ENCODE measurements around the gene DNAJC5G.
"Not testable (repeated sequence)": the region's sequence is repeated elsewhere in the genome, so short reads cannot be mapped to it uniquely, and the experiment has no call there.

DNAJC5G gene

DNA sequence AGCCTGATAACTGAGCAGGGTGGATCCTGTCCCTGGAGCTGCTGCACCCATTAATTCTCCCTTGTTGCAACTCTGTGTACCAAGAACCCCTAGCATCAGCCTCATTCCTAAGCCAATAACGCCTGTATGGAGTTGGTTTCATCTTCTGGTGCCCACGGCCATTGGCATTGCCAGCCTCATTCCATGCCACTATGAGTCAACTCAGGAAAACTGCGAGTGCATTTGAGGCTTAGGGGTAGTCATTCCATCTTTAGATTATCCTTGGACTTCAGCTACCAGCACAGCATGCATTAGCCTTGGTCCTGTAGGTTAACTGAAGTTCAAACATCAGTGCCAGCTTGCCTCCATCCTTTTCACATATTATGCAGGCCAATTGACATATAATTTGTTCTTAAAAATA, 5.6 kb downstream of the DNAJC5G start:
- DNase-seq (ENCODE audit: low read depth in 2 of 2, low spot score in 1 of 2) = no peak

DNA sequence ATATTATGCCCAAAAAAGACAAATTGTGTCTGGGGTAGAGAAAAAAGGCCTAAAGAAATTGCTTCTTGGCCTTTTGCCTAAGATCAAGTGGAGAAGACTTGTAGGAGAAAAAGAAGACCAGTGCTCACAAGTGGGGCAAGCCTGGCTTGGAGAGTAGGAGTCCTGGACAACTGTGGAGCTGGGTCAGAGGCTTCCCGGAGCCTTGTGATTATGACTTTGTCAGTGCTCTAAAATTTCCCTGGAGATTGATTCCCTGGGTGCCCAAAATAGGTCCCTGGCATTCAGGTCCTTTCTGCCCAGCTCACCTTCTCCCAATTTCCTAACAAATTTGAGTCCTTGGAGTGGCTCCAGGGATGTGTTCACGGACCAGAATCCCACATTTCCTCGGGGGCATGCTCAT, 6.2 kb downstream of the DNAJC5G start:
- no peak for DNase-seq (ENCODE audit: low read depth in 2 of 2, low spot score in 1 of 2)

DNA sequence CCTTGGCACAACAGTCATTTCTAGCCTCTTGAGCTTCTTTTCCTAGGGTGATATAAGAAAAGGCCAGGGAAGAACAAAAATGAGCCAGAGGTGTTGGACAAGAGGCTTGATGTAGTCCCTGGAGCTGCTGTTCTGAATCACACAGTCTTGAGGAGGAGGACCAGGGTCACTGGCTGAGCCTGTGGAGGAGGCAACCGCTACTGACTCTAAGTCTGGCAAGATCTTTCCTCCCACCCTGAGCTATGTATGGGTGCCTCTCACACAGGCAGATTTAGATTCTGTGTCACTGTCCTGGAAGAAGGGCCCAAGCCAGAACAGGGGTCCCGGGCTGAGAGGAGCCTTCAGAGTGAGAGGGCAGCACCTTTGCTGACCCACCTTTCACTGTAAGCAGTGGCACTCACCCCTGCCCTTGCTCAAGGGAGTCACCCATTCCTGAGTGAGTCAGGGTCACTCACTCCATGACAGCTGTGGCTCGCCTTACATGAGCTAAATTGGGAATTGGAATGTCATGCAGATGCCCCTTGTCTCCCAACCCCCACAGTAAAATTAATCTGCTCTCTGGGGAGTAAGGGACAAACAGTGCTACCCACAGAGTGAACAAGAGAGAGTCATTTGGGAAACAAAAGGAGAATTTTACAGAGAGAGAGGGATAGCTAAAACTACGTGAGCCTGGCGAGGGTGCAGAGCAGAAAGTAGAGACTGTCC, 6.8 kb downstream of the DNAJC5G start, which contains the start of gene TRIM54:
Gene TRIM54, plus strand, starts transcription at position 575 of the 705 bp plus-strand sequence. CDS start 303 bp downstream, outside the sequence.
- no peak for DNase-seq (ENCODE audit: low read depth in 2 of 2, low spot score in 1 of 2)

DNA sequence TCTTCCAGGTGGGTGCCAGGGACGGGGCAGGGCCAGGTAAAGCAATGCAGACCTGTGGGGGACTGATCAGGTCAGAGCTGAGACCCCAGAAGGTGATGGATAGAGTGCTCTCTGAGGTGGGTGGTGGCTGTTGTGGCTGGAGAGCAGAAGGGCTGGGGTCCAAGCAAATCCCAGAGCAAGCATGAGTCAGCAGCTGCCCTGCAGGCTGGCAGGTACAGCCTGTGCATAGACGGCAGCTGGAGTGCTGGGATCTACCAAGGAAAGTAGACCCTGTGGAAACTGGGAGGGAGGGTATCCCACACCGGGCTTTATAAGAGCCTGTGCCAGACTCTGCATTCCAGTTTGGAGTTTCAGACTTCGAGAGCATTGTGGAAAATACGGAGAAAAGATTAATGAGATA, 7.7 kb downstream of the DNAJC5G start:
- DNase-seq (ENCODE audit: low read depth in 2 of 2, low spot score in 1 of 2) = no peak

DNA sequence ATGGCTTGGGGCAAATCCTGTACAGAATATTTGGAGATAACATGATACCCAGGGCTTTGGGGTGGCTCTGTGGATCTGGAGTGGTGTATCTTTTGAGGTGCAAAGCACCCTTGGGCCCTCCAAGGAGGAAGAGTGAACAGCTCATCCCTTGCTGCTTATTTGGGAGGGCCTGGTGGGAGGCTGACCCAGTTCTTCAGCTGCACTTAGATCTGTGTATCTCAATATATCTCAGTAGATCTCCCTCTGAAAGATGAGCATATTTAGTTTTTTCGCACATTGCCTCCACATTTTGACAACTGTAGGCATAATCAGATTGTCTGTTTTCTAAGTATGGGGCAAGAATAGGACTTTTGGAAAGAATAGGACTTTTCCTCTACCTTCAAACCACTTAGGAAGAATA, 9.8 kb downstream of the DNAJC5G start:
- no peak for DNase-seq (ENCODE audit: low read depth in 2 of 2, low spot score in 1 of 2)

DNA sequence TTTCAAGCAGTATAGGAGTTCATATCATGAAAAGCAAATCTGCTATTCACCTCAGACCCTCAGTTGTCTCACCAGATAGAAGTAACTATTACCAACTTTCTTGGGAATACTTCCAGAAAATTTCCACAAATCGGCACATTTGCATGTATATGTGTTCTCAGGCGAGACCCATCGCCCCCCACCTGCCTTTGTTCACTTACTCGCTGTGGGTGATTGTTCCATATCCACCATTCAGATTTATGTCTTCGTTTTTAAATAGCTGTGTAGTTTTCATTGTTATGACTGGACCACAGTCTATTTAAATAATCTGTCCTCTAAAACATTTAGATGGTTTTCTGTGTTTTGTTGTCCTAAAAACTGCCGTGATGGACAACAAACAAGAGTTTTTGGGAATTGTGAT, 10.2 kb downstream of the DNAJC5G start:
- DNase-seq (ENCODE audit: low read depth in 2 of 2, low spot score in 1 of 2) = no peak

DNA sequence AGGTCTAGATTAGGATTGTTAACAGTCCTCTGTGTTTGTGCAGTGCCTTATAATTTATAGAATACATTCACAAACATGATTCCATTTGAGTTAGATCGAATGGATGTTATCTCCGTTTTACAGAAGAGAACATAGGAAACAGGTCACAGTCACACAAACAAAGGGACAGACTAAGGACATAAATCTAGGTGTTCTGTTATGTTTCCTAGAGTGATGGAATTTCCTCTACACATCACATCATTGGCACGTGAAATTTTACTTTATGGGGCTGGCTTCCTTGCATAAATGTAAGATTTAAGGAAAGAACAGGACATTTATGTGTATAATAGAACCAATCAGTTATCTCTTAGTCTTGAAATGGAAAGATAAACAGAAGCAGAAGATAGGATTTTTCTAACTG, 13.4 kb downstream of the DNAJC5G start:
- no peak for DNase-seq (ENCODE audit: low read depth in 2 of 2, low spot score in 1 of 2)

DNA sequence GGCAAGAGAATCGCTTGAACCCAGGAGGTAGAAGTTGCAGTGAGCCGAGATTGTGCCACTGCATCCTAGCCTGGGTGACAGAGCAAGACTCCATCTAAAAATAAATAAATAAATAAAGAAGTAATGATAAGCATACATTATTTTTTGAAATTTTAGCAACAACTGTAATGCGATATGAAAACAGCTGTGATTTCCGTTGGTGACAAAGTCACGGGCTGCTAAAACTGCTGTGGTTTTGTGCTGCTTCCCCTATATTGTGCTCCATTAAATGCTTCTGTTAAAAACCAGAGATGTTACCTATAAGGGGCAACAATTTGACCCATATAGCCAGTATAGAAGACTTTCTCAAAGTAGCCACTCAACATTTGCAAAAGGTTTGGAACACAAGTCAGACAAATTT, 15.3 kb downstream of the DNAJC5G start:
- no peak for DNase-seq (ENCODE audit: low read depth in 2 of 2, low spot score in 1 of 2)

DNA sequence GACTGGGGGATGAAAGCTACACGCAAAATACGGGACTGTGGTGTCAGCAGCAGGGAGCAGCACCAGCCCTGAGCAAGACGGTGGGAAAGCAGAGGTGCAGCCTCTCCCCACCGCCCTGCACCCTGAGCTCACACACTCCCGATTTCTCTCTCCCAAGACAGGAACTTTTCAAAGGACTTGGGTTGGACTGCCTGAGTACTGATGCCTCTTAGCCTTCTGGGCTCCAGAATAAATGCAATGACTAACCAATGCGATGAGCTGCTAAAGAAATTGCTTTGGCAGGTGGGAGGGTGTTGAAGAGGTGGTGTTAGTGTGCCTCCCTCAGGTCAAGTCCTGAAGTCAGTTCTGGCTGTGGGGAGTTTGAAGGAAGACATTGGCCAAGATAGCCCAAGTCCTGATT, 16.6 kb downstream of the DNAJC5G start:
- DNase-seq (ENCODE audit: low read depth in 2 of 2, low spot score in 1 of 2) = no peak

DNA sequence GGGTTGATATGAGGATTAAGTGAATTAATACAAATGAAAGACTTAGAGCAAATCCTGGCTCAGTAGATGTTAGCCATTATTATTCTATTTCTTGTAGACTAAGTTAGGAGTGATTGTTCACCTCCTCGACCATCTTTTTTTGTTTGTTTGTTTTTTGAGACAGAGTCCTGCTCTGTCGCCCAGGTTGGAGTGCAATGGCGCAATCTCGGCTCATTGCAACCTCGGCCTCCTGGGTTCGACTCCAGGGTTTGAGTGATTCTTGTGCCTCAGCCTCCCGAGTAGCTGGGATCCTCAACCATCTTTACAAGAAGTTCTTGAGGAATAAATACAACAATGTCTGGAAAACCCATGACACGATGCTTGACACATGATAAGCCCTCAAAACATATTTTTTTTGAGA, 19.7 kb downstream of the DNAJC5G start:
- DNase-seq (ENCODE audit: low read depth in 2 of 2, low spot score in 1 of 2) = no peak

DNA sequence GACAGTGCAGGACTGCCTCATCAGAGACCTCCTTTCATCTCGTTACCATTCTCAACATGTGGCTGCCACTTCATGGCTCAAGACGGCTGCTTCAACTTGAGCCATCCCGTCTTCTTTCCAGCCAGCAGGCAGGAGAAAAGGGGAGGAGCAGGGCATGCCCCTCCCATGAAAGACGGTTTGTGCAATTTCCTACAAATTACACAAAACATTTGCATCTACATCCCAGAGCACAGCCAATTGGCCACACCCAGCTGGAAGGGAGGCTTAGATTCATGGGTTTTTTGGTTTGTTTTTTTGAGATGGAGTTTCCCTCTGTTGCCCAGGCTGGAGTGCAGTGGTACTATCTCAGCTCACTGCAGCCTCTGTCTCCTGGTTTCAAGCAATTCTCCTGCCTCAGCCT, 21.2 kb downstream of the DNAJC5G start:
- no peak for DNase-seq (ENCODE audit: low read depth in 2 of 2, low spot score in 1 of 2)

DNA sequence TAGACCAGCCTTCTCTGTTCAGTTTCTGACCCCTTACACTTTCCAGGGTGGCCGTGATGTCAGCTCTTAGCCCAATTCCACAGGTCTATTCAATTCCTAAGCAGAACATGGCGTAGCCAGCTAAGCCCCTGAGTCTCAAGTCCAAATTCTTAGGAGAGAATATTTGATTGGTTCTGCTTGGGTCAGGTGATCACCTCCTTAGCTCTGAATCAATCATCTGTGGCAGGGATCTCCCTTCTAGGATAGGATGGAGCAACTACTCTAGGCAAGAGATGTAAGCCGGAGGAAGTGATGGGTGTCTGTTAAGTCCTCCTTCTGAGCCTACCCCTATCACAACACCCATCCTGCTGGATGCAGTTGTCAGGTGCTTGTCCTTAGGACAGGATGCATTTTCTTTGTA, 22.0 kb downstream of the DNAJC5G start:
- no peak for DNase-seq (ENCODE audit: low read depth in 2 of 2, low spot score in 1 of 2)

DNA sequence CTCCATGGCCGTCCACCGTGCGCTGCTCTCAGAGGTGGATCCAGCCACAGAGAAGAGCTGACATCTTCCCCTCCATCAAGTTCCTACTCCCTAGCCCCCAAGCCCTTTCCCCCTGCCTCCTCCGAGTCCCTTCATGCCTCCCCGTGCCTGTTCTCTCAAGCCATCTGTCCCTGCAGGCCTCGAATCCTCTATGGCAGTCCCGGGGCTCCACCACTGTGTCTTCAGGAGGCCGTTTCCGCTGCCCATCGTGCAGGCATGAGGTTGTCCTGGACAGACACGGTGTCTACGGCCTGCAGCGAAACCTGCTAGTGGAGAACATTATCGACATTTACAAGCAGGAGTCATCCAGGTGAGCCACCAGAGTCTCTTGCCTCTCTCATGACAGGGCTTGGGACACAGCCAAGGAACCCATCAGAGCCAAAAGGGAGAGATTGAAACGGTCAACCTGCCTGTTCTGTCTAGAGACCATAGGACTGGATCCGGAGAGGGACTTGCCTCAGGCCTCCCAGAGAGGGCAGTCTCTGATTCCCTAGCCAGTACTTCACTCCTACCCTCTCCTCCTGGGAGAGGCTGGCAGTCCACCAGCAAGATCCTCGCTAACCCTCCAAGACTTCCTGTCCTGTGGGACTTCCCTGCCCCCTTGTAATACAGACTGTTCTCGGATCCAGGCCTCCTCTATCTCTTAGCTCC, 23.3 kb downstream of the DNAJC5G start:
- DNase-seq (ENCODE audit: low read depth in 2 of 2, low spot score in 1 of 2) = no peak

DNA sequence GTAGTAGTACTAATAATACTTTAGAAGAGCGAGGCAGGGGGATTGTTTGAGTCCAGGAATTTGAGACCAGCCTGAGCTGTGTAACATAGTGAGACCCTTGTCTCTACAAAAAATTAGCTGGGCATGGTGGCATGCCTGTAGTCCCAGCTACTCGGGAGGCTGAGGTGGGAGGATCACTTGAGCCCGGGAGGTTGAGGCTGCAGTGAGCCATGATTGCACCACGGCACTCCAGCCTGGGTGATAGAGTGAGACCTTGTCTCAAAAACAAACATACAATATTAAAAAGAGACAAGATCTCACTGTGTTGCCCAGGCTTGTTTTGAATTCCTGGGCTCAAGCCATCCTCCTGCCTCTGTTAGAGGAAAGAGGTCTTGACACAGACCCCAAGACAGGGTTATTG, 25.4 kb downstream of the DNAJC5G start:
- not testable (repeated sequence) for DNase-seq (ENCODE audit: low read depth in 2 of 2, low spot score in 1 of 2)

DNA sequence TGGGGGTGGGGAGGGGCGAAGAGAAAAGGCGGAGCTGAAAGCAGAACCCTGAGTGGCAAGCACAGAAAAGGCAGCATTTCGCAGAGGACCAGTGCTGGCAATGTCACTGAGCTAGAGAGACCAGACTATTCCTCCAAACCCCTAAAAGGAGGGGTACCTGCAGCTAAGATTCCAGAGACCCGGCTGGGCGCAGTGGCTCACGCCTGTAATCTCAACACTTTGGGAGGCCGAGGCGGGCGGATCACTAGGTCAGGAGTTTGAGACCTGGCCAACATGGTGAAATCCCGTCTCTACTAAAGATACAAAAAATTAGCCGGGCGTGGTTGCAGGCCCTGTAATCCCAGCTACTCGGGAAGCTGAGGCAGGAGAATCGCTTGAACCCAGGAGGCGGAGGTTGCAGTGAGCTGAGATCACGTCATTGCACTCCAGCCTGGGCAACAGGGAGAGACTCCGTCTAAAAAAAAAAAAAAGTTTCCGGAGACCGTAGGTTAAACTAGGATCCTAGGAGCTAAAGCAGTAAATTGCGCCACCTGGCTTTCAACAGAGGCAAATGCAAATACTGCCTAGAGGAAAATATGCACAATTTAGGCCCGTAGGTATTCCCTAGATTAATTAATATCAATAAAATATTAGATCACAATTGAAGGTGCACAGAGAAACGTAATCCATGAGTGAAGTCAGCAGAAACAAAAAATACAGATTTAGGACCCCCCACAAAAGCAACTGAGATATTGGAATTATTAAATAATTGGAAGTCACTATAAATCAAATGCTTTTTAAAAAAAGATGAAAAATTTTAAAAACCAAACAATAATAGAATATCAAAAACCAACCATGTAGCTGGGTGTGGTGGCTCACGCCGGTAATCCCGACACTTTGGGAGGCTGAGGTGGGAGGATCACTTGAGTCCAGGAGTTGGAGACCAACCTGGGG, 28.1 kb downstream of the DNAJC5G start:
- no peak for DNase-seq (ENCODE audit: low read depth in 2 of 2, low spot score in 1 of 2)

DNA sequence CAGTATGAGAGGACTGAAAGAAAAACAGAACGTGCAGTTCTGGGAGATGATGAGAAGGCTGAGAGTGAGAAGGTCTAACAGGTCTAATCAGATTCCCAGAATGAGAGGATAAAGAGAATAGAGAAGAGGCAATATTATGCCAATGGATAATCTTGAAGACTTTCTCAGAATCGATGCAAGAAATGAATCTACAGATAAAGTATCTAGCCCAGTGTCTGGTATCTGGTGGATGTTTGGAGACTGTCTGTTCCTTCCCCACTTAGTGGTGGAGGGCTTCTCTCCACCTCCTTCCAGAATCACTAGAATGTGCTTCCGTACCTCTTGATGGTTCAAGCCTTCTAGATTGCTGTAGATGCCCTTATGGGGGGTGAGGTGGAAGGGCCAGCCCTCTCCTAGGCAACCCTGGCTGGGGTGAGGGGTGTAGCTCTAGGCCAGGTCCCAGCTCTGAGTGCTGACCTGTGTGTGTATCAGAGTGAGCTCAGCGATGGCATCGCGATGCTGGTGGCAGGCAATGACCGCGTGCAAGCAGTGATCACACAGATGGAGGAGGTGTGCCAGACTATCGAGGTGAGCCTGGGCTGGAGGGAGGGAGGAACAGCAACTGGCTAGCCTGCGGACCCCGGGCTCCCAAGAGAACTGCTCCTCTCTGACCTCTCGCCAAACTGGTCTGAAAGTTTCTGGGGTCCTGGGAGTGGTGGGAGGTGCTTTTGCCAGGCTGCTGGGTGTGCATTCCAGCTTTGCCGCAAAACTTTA, 29.4 kb downstream of the DNAJC5G start:
- no peak for DNase-seq (ENCODE audit: low read depth in 2 of 2, low spot score in 1 of 2)

DNA sequence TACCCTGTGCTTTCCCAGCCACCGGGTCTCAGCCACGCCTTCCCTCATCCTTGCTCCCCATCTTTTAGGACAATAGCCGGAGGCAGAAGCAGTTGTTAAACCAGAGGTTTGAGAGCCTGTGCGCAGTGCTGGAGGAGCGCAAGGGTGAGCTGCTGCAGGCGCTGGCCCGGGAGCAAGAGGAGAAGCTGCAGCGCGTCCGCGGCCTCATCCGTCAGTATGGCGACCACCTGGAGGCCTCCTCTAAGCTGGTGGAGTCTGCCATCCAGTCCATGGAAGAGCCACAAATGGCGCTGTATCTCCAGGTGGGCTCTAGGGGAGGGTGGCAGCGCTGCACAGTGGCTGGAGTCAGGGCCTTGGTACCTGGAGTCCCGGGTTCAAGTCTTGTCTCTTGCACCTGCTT, 30.3 kb downstream of the DNAJC5G start:
- DNase-seq (ENCODE audit: low read depth in 2 of 2, low spot score in 1 of 2) = no peak

DNA sequence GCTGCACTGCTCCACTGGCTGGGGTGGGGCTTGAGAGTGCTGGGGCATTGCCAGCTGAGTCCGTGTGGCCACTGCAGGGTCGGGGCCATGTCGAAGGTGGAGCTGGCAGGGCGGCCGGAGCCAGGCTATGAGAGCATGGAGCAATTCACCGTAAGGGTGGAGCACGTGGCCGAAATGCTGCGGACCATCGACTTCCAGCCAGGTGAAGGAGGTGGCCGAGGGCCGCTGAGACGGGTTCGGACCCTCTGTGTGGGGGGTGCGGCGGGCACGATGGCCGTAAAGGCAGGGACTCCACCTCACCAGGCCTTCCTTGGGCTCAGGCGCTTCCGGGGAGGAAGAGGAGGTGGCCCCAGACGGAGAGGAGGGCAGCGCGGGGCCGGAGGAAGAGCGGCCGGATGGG, 30.9 kb downstream of the DNAJC5G start:
- DNase-seq (ENCODE audit: low read depth in 2 of 2, low spot score in 1 of 2) = no peak

DNA sequence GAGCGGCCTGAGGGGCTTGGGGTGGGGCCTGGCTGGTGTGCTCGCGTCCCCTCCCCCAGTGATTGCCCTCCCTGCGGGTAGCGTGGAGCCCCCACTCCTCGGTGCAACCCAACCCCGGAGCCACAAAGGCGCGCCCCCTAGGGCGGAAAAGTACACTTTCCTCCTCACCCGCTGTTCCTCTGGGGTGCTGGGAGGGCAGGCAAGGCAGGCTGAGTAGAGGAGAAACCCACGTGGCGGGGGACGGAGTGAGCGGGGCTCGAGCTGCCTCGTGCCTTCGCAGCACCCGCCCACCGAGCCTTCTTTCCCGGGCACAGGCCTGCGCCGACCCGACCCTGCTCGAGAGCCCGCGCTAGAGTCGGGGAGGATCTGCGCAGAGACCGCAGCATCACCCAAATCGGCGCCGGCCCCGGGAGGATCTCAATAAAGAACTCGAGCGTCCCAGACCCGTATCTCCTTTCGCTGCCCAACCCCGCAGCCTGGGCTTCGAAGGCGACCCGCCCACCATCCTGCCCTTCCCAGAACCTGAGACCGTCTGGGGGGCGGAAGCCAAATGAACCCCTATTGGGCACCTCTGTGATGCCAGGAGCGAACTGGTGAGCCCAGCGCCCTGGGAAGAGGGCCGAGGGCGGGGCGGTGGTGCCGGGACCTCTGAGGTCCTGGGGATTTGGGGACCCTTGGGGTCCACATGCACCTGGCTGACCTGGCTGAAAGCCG, 31.5 kb downstream of the DNAJC5G start:
- DNase-seq (ENCODE audit: low read depth in 2 of 2, low spot score in 1 of 2) = peak; percentile 14 to 18

DNA sequence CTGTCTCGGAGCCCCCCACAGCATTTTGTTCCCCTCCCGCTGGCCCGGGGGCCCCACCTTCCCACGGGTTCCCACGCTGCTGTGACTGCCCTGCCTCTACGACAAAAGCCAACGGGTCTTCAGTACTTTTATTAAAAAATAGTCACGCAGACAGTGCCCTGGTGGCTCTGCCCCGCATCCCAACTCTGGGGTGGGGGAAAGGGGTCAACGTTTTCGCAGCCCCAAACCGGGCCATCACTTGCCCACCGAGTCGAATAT, 32.0 kb downstream of the DNAJC5G start:
- no peak for DNase-seq (ENCODE audit: low read depth in 2 of 2, low spot score in 1 of 2)
